RPMI8226 (cell line): ENCODE results near the gene ERICH6B.
"Not testable (repeated sequence)": the region's sequence is repeated elsewhere in the genome, so short reads cannot be mapped to it uniquely, and the experiment has no call there.

Experiments used
- DNase-seq: peaks from one replicate; pipeline ENCODE4 v3.0.0-alpha.2; 2015

The ERICH6B gene

GRCh38 chr13:45615501-45616101, at the start of gene ERICH6B:
Gene ERICH6B, minus strand, starts transcription at chr13:45615739. Its CDS starts 18,734 bp downstream, at chr13:45597005.
- DNase-seq, result no peak

GRCh38 chr13:45662903-45663302, 47.4 kb upstream of the ERICH6B start:
- DNase-seq, result not testable (repeated sequence)

GRCh38 chr13:45662162-45662561, 46.6 kb upstream of the ERICH6B start:
- no peak for DNase-seq

- not testable (repeated sequence) for DNase-seq
Observed at GRCh38 chr13:45660458-45660857, 44.9 kb upstream of the ERICH6B start.

GRCh38 chr13:45659536-45659935, 44.0 kb upstream of the ERICH6B start:
- DNase-seq, result no peak

GRCh38 chr13:45658586-45659235, 43.2 kb upstream of the ERICH6B start:
- no peak for DNase-seq

- no peak for DNase-seq
Observed at GRCh38 chr13:45654633-45655349, 39.3 kb upstream of the ERICH6B start.

- not testable (repeated sequence) for DNase-seq
Observed at GRCh38 chr13:45645263-45645662, 29.7 kb upstream of the ERICH6B start.

GRCh38 chr13:45642159-45642558, 26.6 kb upstream of the ERICH6B start:
- not testable (repeated sequence) for DNase-seq

GRCh38 chr13:45635291-45635690, 19.8 kb upstream of the ERICH6B start:
- DNase-seq, result not testable (repeated sequence)

- DNase-seq, result no peak
Observed at GRCh38 chr13:45630791-45631190, 15.3 kb upstream of the ERICH6B start.

GRCh38 chr13:45629940-45630339, 14.4 kb upstream of the ERICH6B start:
- no peak for DNase-seq

- no peak for DNase-seq
Observed at GRCh38 chr13:45628094-45628493, 12.6 kb upstream of the ERICH6B start.

GRCh38 chr13:45627656-45628055, 12.1 kb upstream of the ERICH6B start:
- DNase-seq, result no peak

- no peak for DNase-seq
Observed at GRCh38 chr13:45626731-45627374, 11.3 kb upstream of the ERICH6B start.

GRCh38 chr13:45623516-45624090, 8.1 kb upstream of the ERICH6B start:
- no peak for DNase-seq

- no peak for DNase-seq
Observed at GRCh38 chr13:45621950-45622349, 6.4 kb upstream of the ERICH6B start.

- no peak for DNase-seq
Observed at GRCh38 chr13:45607931-45608330, 7.6 kb downstream of the ERICH6B start.

- DNase-seq, result no peak
Observed at GRCh38 chr13:45604892-45605291, 10.6 kb downstream of the ERICH6B start.

- DNase-seq, result no peak
Observed at GRCh38 chr13:45603338-45603737, 12.2 kb downstream of the ERICH6B start.

- no peak for DNase-seq
Observed at GRCh38 chr13:45602183-45603170, 13.1 kb downstream of the ERICH6B start.

GRCh38 chr13:45601680-45602079, 13.9 kb downstream of the ERICH6B start:
- DNase-seq, result no peak
